Upper lobe of left lung (tissue), 4 donors: ENCODE results near the gene COX20.

Source experiments
- CTCF ChIP-seq, 6 experiments: fragments of 450-650 bp in 4 of 6; fragments of 200-600 bp in 2 of 6; sonication (generic) in 2 of 6; IDR thresholded peaks; one replicate each; pipeline ENCODE4 v1.5.1; 2016 to 2019; ENCODE audit warnings: antibody characterized with exemption in 6 of 6
- EP300 ChIP-seq, 4 donors: sonication (generic); formaldehyde crosslinking; IDR thresholded peaks; one replicate each; pipeline ENCODE4 v1.5.1; 2017; ENCODE audit warnings: antibody characterized with exemption in 4 of 4, control low read depth in 2 of 4
- POLR2A ChIP-seq, 4 donors: fragments of 450-650 bp; IDR thresholded peaks; one replicate each; pipeline ENCODE4 v1.5.1; 2016 to 2017; ENCODE audit warnings: antibody characterized with exemption in 4 of 4, mild to moderate bottlenecking in 2 of 4
- POLR2AphosphoS5 ChIP-seq, 2 donors: sonication (generic); formaldehyde crosslinking; IDR thresholded peaks; one replicate each; pipeline ENCODE4 v1.5.1; 2017; ENCODE audit warnings: antibody characterized with exemption in 2 of 2

GRCh38 chr1:244857761-244858160 lies 22.3 kb downstream of the COX20 start:
- TF ChIP-seq CTCF (IDR thresholded peaks at IDR 0.05) (no peak), POLR2A (IDR thresholded peaks at IDR 0.05) (no peak), EP300 (IDR thresholded peaks at IDR 0.05) (no peak), POLR2AphosphoS5 (IDR thresholded peaks at IDR 0.05) (no peak)
